ENCODE data around the gene ARID3C.

ARID3C gene

GRCh38 chr9:34594177-34594576 is 34.7 kb downstream of the ARID3C start:
- DNase-seq (ENCODE audit: low read depth): no peak

GRCh38 chr9:34592895-34593601 is 35.8 kb downstream of the ARID3C start:
- no peak for DNase-seq (ENCODE audit: low read depth)

DNA sequence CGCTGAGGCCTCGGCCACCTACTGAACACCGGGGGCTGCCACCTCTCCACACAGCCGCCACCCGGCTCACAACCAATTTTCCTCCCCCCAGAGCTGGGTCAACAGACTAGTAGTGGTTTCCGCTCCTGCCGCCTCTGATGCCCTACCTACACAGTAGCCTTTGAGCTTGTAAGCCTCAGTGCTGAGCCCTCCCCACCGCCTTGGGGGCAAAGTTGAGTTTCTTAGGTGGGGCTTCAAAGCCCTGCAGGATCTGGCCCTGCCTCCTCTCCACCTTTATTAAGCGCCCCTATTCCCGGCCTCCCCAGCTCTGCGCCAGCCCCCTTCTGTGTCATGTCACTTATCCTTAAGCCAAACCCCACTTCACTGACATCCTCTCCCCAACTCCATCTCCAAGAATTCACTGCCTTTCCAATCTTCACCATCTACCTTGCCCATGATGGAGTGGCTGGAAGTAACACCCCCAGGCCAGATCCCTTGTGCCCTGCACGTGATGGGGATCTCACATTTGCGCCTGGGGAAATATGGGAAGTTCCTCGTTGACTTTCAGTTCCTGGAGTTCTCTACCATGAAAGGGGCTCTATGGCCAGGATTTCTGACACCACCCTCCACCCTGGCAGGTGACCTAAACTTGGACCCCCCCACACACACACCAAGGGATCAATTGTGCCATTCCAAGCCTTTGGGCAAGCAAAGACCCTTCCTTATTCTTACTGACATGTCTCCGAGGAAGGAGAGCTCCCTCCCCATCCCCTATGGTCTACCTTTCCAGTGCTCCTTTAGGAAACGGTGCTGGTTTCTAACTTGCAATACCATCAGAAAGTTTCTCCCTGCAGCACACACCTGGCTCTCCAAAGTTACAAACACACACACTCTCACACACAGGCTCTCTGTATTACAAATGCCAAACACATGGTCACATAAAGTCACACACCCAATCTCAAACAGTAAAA is 36.7 kb downstream of the ARID3C start:
- DNase-seq (ENCODE audit: low read depth): no peak

DNA sequence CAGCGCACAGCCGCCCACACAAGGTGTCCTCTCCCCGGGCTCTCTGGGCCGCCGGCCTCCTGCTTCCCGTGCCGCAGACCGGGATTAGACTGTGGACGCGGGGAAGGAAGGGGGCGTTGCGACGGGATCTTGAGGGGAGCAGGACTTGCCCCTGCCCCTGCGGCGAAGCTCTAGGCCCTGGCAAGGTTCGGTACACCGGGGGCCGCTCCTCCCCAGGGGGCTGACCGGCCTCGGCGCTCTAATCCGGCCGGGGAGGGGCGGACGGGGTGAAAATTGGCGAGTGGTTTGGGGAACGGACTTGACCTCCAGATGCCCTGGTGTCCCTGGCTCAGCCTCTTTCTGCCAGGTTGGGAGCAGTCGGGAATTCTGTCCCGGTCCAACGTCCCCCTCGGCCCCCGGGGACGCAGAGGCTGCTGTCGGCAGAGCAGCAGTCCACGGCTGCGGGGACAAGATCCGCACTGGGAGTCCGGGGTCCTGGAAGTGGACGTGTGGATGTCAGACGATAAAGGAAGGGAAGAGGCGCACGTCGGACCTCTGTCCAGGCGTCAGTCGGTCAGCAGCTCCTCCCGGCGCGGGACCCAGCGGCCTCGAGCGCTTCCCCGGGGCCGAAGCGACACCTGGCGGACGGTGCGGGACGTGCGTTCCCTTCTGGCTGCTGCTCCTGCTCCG is 37.5 kb downstream of the ARID3C start:
- no peak for DNase-seq (ENCODE audit: low read depth)

- DNase-seq (ENCODE audit: low read depth): no peak
Observed at GRCh38 chr9:34590381-34591247, 38.3 kb downstream of the ARID3C start.

DNA sequence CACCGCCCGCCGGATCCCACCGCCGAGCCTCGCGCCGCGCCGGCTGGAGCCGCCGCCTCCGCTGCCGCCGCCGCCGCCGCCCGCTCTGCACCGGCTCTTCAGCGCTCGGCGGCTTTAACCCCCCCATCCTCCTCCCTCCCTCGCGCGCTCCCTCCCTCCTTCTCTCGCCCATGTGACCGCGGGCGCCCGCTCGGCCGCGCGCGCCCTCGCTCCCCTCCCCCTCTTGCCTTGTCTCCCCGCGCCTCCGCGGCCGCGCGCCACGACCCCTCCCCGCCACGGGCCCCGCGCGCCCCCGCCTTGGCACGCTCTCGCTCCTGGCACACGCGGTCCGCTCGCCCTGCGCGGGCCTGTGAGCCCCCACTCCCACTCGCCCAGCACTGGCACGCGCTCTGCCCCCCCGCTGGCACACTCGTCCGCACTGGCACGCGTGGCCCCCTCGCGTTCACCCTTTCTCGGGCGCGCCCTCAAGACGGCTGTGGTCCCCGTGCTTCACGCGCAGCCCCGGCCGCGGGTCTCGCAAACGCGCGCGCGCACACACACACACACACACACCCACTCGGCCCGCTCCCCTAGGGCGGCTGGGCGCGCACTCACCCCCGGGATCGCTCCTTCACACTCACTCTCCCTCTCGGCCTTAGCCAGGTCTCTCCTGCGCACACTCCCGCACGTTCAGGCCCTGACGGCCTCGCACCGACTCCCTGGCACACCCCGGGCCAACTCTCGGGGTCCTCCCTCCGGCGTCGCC is 39.1 kb downstream of the ARID3C start, which contains the start of gene CNTFR:
Gene CNTFR, minus strand, starts transcription at position 89 of the 745 bp plus-strand sequence. CDS start 20,743 bp downstream, outside the sequence.
- no peak for DNase-seq (ENCODE audit: low read depth)

GRCh38 chr9:34588671-34589635 is 39.9 kb downstream of the ARID3C start:
- DNase-seq (ENCODE audit: low read depth): no peak

- DNase-seq (ENCODE audit: low read depth): no peak
Observed at GRCh38 chr9:34587271-34587670, 41.6 kb downstream of the ARID3C start.

- no peak for DNase-seq (ENCODE audit: low read depth)
Observed at GRCh38 chr9:34585946-34586669, 42.8 kb downstream of the ARID3C start.

- DNase-seq (ENCODE audit: low read depth): no peak
Observed at GRCh38 chr9:34584970-34585369, 43.9 kb downstream of the ARID3C start.

DNA sequence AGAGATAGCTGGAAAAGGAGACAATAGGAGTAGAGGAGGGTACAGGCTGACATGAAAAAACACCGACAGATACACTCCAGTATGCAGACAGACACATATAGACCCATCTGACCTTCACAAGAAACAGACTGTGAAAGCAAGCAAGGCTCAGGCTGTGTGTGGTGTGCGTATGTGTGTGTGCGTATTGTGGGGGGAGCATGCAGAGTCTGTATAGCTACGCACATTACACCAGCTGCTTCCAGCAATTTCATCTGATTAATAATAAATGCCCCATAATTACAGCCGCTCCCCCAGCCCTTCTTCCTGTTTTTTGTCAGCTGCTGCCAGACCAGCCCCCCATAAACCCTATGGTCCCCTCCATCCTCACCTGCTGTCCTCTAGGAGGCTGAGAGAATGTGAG is 46.1 kb downstream of the ARID3C start:
- DNase-seq (ENCODE audit: low read depth): no peak

DNA sequence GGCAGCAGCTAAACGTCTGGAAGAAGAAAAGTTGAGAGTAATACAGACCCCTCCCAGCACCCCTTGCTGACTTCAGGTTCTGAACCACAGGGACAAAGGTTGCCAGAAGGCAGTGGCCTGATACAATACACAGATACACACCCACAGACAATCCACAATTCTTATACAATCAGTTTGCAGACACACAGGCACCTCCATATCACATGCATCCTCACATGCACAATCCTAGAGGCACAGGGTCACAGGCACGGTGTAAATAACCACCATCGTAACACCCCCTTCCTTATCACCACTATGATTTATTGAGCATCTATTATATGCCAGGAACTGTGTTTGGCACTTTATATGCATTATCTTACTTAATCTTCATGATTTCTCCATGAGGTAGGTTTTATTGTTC is 47.5 kb downstream of the ARID3C start:
- DNase-seq (ENCODE audit: low read depth): no peak

DNA sequence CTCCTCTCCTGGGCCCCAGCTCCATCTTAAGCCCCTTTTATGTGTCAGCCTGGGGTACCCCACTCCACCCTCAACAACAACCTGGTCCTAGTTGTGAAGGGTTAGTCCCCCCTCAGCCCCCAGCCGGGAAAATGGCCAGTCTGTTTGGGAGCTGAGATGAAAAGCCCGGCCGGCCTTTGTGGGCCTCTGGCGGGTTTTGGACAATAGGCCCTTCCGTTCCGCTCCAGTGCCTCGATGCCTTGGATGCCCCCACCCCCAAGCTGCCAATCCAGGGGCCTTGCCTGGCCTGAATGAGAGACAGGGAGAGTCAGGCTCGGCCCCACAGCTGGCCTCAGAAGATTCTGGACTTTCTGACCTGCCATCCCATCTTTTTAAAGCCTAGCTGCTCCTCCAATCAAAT is 48.5 kb downstream of the ARID3C start:
- DNase-seq (ENCODE audit: low read depth): no peak

DNA sequence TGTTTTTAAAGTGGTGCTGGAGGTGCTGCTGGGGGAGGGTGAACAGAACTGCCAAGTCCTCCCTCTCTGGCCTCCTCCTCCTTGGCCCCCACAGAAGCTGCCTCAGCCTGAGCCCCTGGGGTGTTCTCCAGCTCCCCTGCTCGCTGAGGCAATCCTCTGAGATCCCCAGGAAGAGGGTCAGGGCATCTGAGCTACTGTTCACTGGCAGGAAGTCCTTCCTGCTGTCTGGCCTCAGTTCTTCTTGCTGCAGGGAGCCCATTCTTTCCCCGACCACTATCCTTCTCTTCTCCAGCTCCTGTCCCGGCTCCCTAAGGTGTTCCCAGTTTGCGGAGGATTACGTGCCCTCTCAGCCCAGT is 49.1 kb downstream of the ARID3C start:
- DNase-seq (ENCODE audit: low read depth): no peak

- no peak for DNase-seq (ENCODE audit: low read depth)
Observed at GRCh38 chr9:34579104-34579807, 49.6 kb downstream of the ARID3C start.

GRCh38 chr9:34578241-34579103 is 50.4 kb downstream of the ARID3C start:
- DNase-seq (ENCODE audit: low read depth): no peak
